Measurements from ENCODE around the gene SENP3.

Gene SENP3

GRCh38 chr17:7555320-7555948 lies 6.3 kb upstream of the SENP3 start:
- H3K4me3 ChIP-seq (ENCODE audit: low read depth, low read length), result no peak overlapping the region
- no peak for DNase-seq (ENCODE audit: low read depth)
- TF ChIP-seq, protein P1, sequence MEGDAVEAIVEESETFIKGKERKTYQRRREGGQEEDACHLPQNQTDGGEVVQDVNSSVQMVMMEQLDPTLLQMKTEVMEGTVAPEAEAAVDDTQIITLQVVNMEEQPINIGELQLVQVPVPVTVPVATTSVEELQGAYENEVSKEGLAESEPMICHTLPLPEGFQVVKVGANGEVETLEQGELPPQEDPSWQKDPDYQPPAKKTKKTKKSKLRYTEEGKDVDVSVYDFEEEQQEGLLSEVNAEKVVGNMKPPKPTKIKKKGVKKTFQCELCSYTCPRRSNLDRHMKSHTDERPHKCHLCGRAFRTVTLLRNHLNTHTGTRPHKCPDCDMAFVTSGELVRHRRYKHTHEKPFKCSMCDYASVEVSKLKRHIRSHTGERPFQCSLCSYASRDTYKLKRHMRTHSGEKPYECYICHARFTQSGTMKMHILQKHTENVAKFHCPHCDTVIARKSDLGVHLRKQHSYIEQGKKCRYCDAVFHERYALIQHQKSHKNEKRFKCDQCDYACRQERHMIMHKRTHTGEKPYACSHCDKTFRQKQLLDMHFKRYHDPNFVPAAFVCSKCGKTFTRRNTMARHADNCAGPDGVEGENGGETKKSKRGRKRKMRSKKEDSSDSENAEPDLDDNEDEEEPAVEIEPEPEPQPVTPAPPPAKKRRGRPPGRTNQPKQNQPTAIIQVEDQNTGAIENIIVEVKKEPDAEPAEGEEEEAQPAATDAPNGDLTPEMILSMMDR (conservative IDR thresholded peaks at IDR 0.05; ENCODE audit: low read depth, low read length), result peak; percentile 43

- DNase-seq (ENCODE audit: low read depth), result no peak
- TF ChIP-seq, protein P1 (conservative IDR thresholded peaks at IDR 0.05; ENCODE audit: low read depth, low read length), result no peak
- no peak overlapping the region for H3K4me3 ChIP-seq (ENCODE audit: low read depth, low read length)
These were observed 5.1 kb upstream of the SENP3 start for GRCh38 chr17:7556627-7557026.

GRCh38 chr17:7557147-7557764 lies 4.5 kb upstream of the SENP3 start:
- DNase-seq (ENCODE audit: low read depth), result no peak
- TF ChIP-seq, protein P1 (conservative IDR thresholded peaks at IDR 0.05; ENCODE audit: low read depth, low read length), result no peak
- no peak overlapping the region for H3K4me3 ChIP-seq (ENCODE audit: low read depth, low read length)

- peak; percentile 75 for DNase-seq (ENCODE audit: low read depth)
- peak overlapping the region; percentile 43 for H3K4me3 ChIP-seq (ENCODE audit: low read depth, low read length)
- TF ChIP-seq, protein P1 (conservative IDR thresholded peaks at IDR 0.05; ENCODE audit: low read depth, low read length), result no peak
These were observed 3.8 kb upstream of the SENP3 start for GRCh38 chr17:7557775-7558543.

- TF ChIP-seq, protein P1 (conservative IDR thresholded peaks at IDR 0.05; ENCODE audit: low read depth, low read length), result no peak
- H3K4me3 ChIP-seq (ENCODE audit: low read depth, low read length), result peak within 1 kb of the TSS; percentile 43
- no peak for DNase-seq (ENCODE audit: low read depth)
These were observed 3.0 kb upstream of the SENP3 start, which contains the start of gene TNFSF13 for GRCh38 chr17:7558544-7559319. Gene TNFSF13 (plus strand): TSS chr17:7558750. CDS start chr17:7559040, 290 bp downstream.

GRCh38 chr17:7559320-7560171 lies 2.2 kb upstream of the SENP3 start:
- TF ChIP-seq, protein P1 (conservative IDR thresholded peaks at IDR 0.05; ENCODE audit: low read depth, low read length), result no peak
- DNase-seq (ENCODE audit: low read depth), result no peak
- no peak overlapping the region for H3K4me3 ChIP-seq (ENCODE audit: low read depth, low read length)
